Epidermal melanocyte (primary cell): ENCODE measurements around the gene TOMM7.
"Not testable (repeated sequence)": the region's sequence is repeated elsewhere in the genome, so short reads cannot be mapped to it uniquely, and the experiment has no call there.

Experiments
- DNase-seq: peaks from one replicate; pipeline ENCODE4 v3.0.0; 2011; ENCODE audit warnings: low spot score; ENCODE audit not compliant: insufficient read length

Gene TOMM7

GRCh38 chr7:22821702-22822485 is 755 bp downstream of the TOMM7 start:
- DNase-seq, result no peak

GRCh38 chr7:22819476-22819875 is 3.2 kb downstream of the TOMM7 start:
- no peak for DNase-seq

DNA sequence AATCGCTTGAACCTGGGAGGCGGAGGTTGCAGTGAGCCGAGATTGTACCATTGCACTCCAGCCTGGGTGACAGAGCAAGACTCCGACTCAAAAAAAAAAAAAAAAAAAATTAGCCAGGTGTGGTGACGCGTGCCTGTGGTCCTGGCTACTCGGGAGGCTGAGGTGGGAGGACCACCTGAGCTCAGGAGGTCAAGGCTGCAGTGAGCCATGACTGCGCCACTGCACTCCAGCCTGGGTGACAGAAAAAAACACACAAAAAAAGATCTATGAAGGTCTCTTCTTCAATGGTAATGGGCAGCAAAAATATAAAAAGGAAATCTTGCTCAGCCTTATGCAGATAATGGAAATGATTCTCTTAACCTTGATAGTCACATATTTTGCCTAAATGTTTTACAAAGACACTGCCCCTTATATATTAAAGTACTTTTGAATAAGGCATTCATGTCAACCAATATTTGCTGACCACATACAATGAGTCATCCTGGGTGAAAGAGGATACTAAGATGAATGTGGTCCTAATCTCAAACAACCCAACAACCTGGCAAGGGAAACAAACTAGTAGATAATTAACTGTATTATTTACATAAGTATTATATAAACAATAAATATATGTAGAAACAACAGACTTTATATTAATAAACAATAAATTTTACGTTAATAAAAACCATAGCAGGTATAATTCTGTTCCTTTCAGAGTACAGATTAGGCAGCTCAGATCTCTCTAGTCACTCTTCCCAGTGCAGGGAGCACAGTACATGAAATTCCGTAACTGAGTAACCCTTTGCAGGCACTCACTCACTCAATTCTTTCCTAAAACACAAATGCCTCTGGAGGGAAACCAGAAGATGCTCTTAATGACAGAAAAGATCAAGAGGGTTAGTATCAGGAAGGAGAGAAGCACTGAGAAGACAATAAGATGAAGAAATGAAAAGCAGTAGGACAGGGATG is 8.1 kb downstream of the TOMM7 start:
- no peak for DNase-seq

GRCh38 chr7:22812353-22812752 is 10.3 kb downstream of the TOMM7 start:
- no peak for DNase-seq

DNA sequence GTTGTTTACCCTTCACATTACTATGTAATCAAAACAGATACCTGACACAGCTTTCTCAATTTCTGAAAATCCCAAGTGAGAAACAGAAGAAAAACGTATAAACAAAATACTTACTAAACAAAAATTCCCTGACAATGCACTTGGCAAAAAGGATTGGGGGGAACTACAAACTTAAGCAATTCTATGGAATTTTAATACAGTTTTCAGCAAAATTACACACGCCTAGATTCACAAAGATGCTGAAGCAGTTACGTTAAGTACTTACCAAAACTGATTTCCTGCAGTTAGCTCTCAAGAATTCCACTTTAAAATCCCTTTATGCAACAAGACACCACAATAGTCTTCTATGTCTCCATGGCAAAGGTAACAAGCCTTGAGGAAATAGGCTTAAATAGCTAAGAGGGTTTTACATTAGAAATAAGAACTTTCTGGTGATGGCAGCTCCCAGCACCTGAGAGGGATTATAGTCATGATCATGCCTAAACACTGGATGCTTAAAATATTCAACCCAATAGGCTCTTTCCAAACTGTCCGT is 10.8 kb downstream of the TOMM7 start:
- no peak for DNase-seq

GRCh38 chr7:22810843-22811242 is 11.8 kb downstream of the TOMM7 start:
- DNase-seq, result no peak

- DNase-seq, result no peak
Observed at GRCh38 chr7:22809902-22810642, 12.6 kb downstream of the TOMM7 start.

DNA sequence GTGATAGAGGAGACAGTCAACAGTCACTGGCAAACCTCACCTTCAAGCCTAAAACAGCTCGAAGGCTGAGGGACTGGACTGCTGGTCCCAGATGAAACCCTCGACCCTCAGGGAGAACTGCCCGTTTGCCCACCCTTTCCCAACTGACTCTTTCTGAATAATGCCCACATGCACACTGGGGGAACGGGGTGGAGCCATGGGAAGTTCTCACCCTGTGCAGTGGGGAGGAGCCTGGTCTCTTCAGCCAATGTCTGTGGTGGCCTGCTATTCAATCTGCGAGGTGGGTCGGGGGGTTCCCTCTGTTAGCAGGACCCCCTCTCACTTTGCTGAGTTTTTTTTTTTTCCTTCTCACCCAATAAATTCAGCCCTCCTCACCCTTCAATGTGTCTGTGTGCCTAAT is 14.5 kb downstream of the TOMM7 start:
- DNase-seq, result no peak

GRCh38 chr7:22806752-22807151 is 15.9 kb downstream of the TOMM7 start:
- DNase-seq, result no peak

GRCh38 chr7:22805227-22805626 is 17.4 kb downstream of the TOMM7 start:
- no peak for DNase-seq

GRCh38 chr7:22802831-22803230 is 19.8 kb downstream of the TOMM7 start:
- DNase-seq, result not testable (repeated sequence)

GRCh38 chr7:22802426-22802825 is 20.2 kb downstream of the TOMM7 start:
- DNase-seq, result no peak

DNA sequence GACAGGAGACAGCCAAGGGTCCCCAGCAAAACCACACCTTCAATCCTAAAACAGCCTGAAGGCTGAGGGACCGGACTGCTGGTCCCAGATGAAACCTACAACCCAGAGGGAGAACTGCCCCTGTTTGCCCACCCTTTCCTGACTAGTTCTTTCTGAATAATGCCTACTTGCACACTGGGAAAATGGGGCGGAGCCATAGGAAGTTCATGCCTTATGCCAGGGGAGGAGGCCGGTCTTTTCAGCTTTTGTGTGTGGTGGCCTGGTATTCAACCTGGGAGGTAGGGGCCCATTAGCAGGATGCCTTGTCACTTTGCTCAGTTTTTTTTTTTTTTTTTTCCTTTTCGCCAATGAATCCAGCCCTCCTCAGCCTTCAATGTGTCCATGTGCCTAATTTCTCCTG is 20.7 kb downstream of the TOMM7 start:
- no peak for DNase-seq

GRCh38 chr7:22799633-22800032 is 23.0 kb downstream of the TOMM7 start:
- no peak for DNase-seq

DNA sequence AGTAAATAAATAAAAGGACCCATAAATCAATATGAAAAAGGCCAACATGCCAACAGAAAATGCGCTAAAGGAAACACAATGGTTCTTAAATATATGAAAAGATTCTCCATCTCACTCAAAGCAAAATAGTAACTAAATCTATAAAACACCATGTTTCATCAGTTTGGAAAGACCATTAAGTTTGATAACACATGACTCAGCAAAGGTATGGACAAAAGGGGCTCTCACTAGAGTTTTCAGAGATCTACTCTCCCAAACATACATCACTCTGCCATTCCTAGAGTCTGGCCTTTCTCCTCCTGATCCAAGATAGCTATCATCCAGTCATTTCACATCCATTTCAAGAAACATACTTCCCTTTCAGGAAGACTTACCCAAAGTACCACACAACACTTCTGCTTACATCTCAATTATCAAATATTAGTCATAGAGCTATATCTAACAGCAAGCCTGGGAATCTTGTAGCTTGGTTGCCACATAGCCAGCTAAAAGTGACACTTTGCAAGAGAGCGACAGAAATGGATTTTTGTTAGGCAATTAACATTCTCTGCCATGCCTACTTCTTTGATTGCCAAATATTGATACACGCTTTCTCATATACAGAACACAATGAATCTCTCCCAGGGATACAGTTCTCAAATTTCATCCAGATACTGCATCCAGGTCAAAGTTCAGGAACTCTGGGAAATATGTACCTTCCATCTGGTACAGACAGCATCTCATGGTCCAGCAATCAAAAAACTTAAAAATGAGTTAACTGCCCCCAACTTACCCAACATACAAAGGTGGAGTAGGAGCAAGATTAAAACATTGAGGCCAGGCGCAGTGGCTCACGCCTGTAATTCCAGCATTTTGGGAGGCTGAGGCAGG is 28.8 kb downstream of the TOMM7 start:
- no peak for DNase-seq

- DNase-seq, result no peak
Observed at GRCh38 chr7:22791204-22792158, 31.2 kb downstream of the TOMM7 start.

DNA sequence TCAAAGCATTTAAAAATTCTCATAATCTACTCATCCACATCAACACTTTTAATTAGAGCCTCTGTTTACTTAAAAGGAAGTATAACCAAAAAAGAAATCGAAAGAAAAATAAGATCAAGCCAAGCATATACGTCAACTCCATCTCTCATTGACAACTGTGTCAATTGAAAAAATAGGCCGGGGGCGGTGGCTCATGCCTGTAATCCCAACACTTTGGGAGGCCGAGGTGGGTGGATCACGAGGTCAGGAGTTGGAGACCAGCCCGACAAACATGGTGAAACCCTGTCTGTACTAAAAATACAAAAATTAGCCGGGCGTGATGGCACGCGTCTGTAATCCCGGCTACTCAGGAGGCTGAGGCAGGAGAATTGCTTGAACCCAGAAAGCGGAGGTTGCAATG is 32.0 kb downstream of the TOMM7 start:
- not testable (repeated sequence) for DNase-seq

DNA sequence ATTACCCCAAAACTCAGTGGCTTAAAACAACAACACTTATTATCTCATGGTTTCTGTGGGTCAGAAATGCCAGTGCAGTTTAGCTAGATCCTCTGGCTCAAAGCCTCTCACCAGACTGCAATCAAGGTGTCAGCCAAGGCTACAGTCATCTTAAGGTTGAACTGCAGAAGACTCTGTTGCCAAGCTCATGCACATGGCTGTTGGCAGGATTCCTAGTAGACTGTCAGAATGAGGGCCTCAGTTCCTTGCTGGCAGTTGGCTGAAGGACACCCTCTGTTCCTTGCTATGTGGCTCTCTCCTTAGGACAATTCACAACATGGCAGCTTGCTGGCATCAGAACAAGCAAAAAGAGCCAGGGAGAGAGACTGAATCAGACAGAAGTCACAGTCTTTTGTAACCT is 34.7 kb downstream of the TOMM7 start:
- DNase-seq, result no peak

GRCh38 chr7:22786290-22786932 is 36.2 kb downstream of the TOMM7 start:
- no peak for DNase-seq
